IMR-90 (cell line): ENCODE measurements around the gene TBC1D1. TPM values are rescaled to one million over a fixed set of nuclear protein-coding genes. Genes with fewer than 3 reads are reported as not detected.

Experiments
- ATAC-seq: fragments of 200-7000 bp; cut with Tn5 transposase; 2 replicates; pipeline ENCODE4 v1.9.1; 2020; ENCODE audit warnings: low read depth, mild to moderate bottlenecking, moderate library complexity
- BruUV-seq: library from RNA; stranded (reverse); fragments of 400-500 nt; replicated peaks from 2 replicates; lab custom pipeline; 2021; lab: Mats Ljungman, UMichigan
- CTCF ChIA-PET: fragments of 300-600 bp; formaldehyde crosslinking; extraction: SDS; loops from one replicate; lab custom pipeline; 2021; ENCODE audit warnings: antibody characterized with exemption; lab: Yijun Ruan, JAX
- POLR2A ChIA-PET: fragments of 300-600 bp; sonication (Branson Sonifier 250); formaldehyde crosslinking; loops from one replicate; lab custom pipeline; 2022; ENCODE audit warnings: antibody characterized with exemption; ENCODE audit not compliant: unreplicated experiment; lab: Charles Lee
- DNase-seq: peaks from one replicate; pipeline ENCODE4 v3.0.0; 2013
- H2AFZ ChIP-seq: replicated peaks from 2 replicates; pipeline ENCODE3; 2013; ENCODE audit warnings: low read length, mild to moderate bottlenecking; ENCODE audit not compliant: poor library complexity
- H2AK5ac ChIP-seq: 2 replicates; pipeline ENCODE4 v1.6.1; 2013; ENCODE audit warnings: low read depth, low read length, inconsistent platforms
- H2AK9ac ChIP-seq: replicated peaks from 2 replicates; pipeline ENCODE3; 2013; ENCODE audit warnings: mild to moderate bottlenecking, low read depth, low read length, moderate library complexity; ENCODE audit not compliant: poor library complexity
- H2BK120ac ChIP-seq: 2 replicates; pipeline ENCODE4 v1.6.1; 2013; ENCODE audit warnings: low read depth, low read length, inconsistent platforms
- H2BK15ac ChIP-seq: 3 replicates; pipeline ENCODE4 v1.6.1; 2013; ENCODE audit warnings: low read depth, low read length, inconsistent platforms
- H2BK20ac ChIP-seq: 2 replicates; pipeline ENCODE4 v1.6.1; 2013; ENCODE audit warnings: low read depth, mild to moderate bottlenecking, inconsistent platforms, low read length, moderate library complexity
- H2BK5ac ChIP-seq: 2 replicates; pipeline ENCODE4 v1.6.1; 2013; ENCODE audit warnings: mild to moderate bottlenecking, low read depth, low read length, inconsistent platforms; ENCODE audit not compliant: poor library complexity, severe bottlenecking
- H3K14ac ChIP-seq: replicated peaks from 2 replicates; pipeline ENCODE4 v1.6.1; 2013; ENCODE audit warnings: low read depth, low read length, inconsistent platforms
- H3K18ac ChIP-seq: 2 replicates; pipeline ENCODE4 v1.6.1; 2013; ENCODE audit warnings: low read depth, low read length, control low read depth
- H3K23ac ChIP-seq: 2 replicates; pipeline ENCODE4 v1.6.1; 2013; ENCODE audit warnings: low read depth, low read length, inconsistent platforms
- H3K27ac ChIP-seq: 2 replicates; pipeline ENCODE4 v1.5.1; 2013; ENCODE audit warnings: mild to moderate bottlenecking, control low read depth, low read length; ENCODE audit not compliant: insufficient read depth
- H3K27me3 ChIP-seq: 2 replicates; pipeline ENCODE4 v1.6.1; 2013; ENCODE audit warnings: low read length; ENCODE audit not compliant: control insufficient read depth, insufficient read depth
- H3K36me3 ChIP-seq: 2 replicates; pipeline ENCODE4 v1.6.1; 2013; ENCODE audit warnings: low read length, mixed read lengths; ENCODE audit not compliant: control insufficient read depth, insufficient read depth
- H3K4ac ChIP-seq: 2 replicates; pipeline ENCODE4 v1.6.1; 2013; ENCODE audit warnings: low read depth, low read length, inconsistent platforms
- H3K4me1 ChIP-seq: 2 replicates; pipeline ENCODE4 v1.6.1; 2013; ENCODE audit warnings: low read length, mixed read lengths; ENCODE audit not compliant: control insufficient read depth, insufficient read depth
- H3K4me2 ChIP-seq: 2 replicates; pipeline ENCODE4 v1.6.1; 2013; ENCODE audit warnings: low read depth, mild to moderate bottlenecking, control low read depth, low read length, moderate library complexity
- H3K4me3 ChIP-seq: 2 replicates; pipeline ENCODE4 v1.5.1; 2013; ENCODE audit warnings: low read depth, mild to moderate bottlenecking, control low read depth, low read length, moderate library complexity; ENCODE audit not compliant: insufficient read depth
- H3K56ac ChIP-seq: 2 replicates; pipeline ENCODE4 v1.6.1; 2013; ENCODE audit warnings: low read length, inconsistent platforms; ENCODE audit not compliant: insufficient read depth; ENCODE audit errors: extremely low read depth
- H3K79me1 ChIP-seq, 2 experiments: 2 replicates each; pipeline ENCODE4 v1.6.1; 2013; ENCODE audit warnings: low read length in 2 of 2, inconsistent platforms in 1 of 2, low read depth in 1 of 2
- H3K9ac ChIP-seq: 2 replicates; pipeline ENCODE4 v1.6.1; 2013; ENCODE audit warnings: low read depth, low read length, control low read depth
- H3K9me1 ChIP-seq: 2 replicates; pipeline ENCODE4 v1.6.1; 2013; ENCODE audit warnings: low read length, inconsistent platforms; ENCODE audit not compliant: insufficient read depth
- H3K9me3 ChIP-seq: 2 replicates; pipeline ENCODE4 v1.6.1; 2013; ENCODE audit warnings: low read length; ENCODE audit not compliant: control insufficient read depth, insufficient read depth
- H4K20me1 ChIP-seq: 2 replicates; pipeline ENCODE4 v1.6.1; 2013; ENCODE audit warnings: low read length, inconsistent platforms; ENCODE audit not compliant: insufficient read depth
- H4K5ac ChIP-seq: 2 replicates; pipeline ENCODE4 v1.6.1; 2013; ENCODE audit warnings: mild to moderate bottlenecking, low read depth, low read length, control low read depth
- H4K8ac ChIP-seq, 2 experiments: 2 replicates each; pipeline ENCODE4 v1.6.1; 2013; ENCODE audit warnings: low read depth in 2 of 2, low read length in 2 of 2, control low read depth in 1 of 2, inconsistent platforms in 1 of 2
- H4K91ac ChIP-seq: 2 replicates; pipeline ENCODE4 v1.6.1; 2013; ENCODE audit warnings: low read depth, low read length, inconsistent platforms; ENCODE audit not compliant: insufficient read depth
- BHLHE40 ChIP-seq: fragments of 150-350 bp; IDR thresholded peaks from 2 replicates; pipeline ENCODE4 v1.6.1; 2016; ENCODE audit warnings: mild to moderate bottlenecking, low read depth, low read length
- CEBPB ChIP-seq: IDR thresholded peaks from 2 replicates; pipeline ENCODE4 v1.6.1; 2012; ENCODE audit warnings: low read depth, low read length, improper control_type of control experiment
- FOS ChIP-seq: fragments of 150-350 bp; IDR thresholded peaks from 2 replicates; pipeline ENCODE4 v1.6.1; 2016; ENCODE audit warnings: low read depth, low read length
- MAZ ChIP-seq: IDR thresholded peaks from 2 replicates; pipeline ENCODE4 v1.6.1; 2012; ENCODE audit warnings: low read depth, mild to moderate bottlenecking, low read length, improper control_type of control experiment, moderate library complexity, borderline replicate concordance
- MXI1 ChIP-seq: IDR thresholded peaks from 2 replicates; pipeline ENCODE4 v1.6.1; 2012; ENCODE audit warnings: low read depth, mild to moderate bottlenecking, low read length, moderate library complexity, borderline replicate concordance
- NFE2L2 ChIP-seq: fragments of 150-350 bp; IDR thresholded peaks from 2 replicates; pipeline ENCODE4 v1.6.1; 2016; ENCODE audit warnings: low read depth, mild to moderate bottlenecking, low read length
- RAD21 ChIP-seq: IDR thresholded peaks from 2 replicates; pipeline ENCODE4 v1.6.1; 2012; ENCODE audit warnings: low read length, improper control_type of control experiment
- WGBS, 2 experiments: methylation state at CpG; one replicate each; pipeline versions ENCODE4 v1.1.5 to v1.1.7; 2013; ENCODE audit warnings: missing lambda C conversion rate in 2 of 2; ENCODE audit not compliant: insufficient read length in 1 of 2; ENCODE audit errors: extremely low coverage in 2 of 2; 5-methylcytosine and 5-hydroxymethylcytosine counted together
- dilution Hi-C: fragments of 300-500 bp; cut with HindIII; formaldehyde crosslinking; loops from one replicate; pipeline ENCODE4 v1.14.3; 2018; ENCODE audit warnings: low sequenced_read_pairs; ENCODE audit not compliant: unreplicated experiment
- in situ Hi-C: fragments of 300-500 bp; cut with MboI; formaldehyde crosslinking; loops from 3 replicates; pipeline ENCODE4 v1.14.3; 2019; ENCODE audit warnings: low sequenced_read_pairs, inconsistent platforms, mixed read lengths
- intact Hi-C: fragments of 100-400 bp; cut with micrococcal nuclease; formaldehyde crosslinking; loops from 2 replicates; pipeline ENCODE4 v1.10.0; 2022
- polyA plus RNA-seq, 3 experiments: library from polyadenylated mRNA; depleted of rRNA; stranded (reverse); fragments of >200 nt; gene quantifications; 2 replicates each; pipeline ENCODE4 v1.2.3, GENCODE V29; 2012; ENCODE audit warnings: low replicate concordance in 1 of 3
- total RNA-seq: library from RNA; depleted of rRNA; stranded (reverse); fragments of >200 nt; gene quantifications from 2 replicates; pipeline ENCODE4 v1.2.3, GENCODE V29; 2012
- TF ChIP-seq, protein P1 (sequence below): fragments of 150-350 bp; IDR thresholded peaks from 2 replicates; pipeline ENCODE4 v1.6.1; 2016; ENCODE audit warnings: low read depth, mild to moderate bottlenecking, low read length, moderate library complexity, borderline replicate concordance

TBC1D1 gene
- total and polyA plus RNA-seq, 2 of the 4 experiments (the other 2 are of a cell fraction): 42.4 to 104 TPM

DNA sequence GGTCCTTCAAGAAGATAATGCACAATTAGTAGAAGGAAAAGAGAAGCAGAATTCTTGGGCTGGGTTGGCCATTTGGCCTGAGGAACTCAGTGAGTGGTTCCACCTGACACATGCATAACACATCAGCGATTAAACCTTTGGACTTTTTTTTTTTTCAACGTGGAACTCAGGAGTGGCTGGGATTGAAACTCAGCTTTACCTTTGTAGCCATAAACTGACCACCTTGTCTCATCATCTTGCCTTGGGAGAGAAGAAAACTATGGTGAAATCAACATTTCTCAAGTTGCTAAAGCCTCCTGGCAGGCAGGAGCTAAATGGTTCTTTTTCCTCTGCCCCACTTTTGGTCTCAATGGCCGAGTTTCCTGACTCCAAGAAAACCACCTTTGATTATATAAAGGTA lies 85.6 kb downstream of the TBC1D1 start:
- Histone ChIP-seq H4K8ac (peak overlapping the region; percentile 14 to 85; a peak in 3 of 4 replicates), H2AK9ac (no peak overlapping the region), H4K91ac (no peak overlapping the region), H2AFZ (peak overlapping the region; percentile 92), H2BK5ac (no peak overlapping the region), H3K9me3 (no peaks in the 10 kb centered on the region), H3K56ac (no peak overlapping the region), H3K14ac (no peak overlapping the region), H3K4me2 (peak overlapping the region; percentile 76), H3K9ac (peak overlapping the region; percentile 53), H3K4ac (no peak overlapping the region), H3K9me1 (peaks cover 7% of the 10 kb centered on the region), H4K20me1 (0 out of 2 replicates have a peak, but pooled peaks cover under 1% of the 10 kb centered on the region), H2BK15ac (no peak overlapping the region), H3K18ac (no peak overlapping the region), H4K5ac (no peak overlapping the region; the same call in 1 of the 2 replicates), H3K27me3 (no peaks in the 10 kb centered on the region), H3K79me1 (peaks cover 10 to 27% of the 10 kb centered on the region in 2 experiments; a peak in 2 of 4 replicates), H3K4me1 (peaks cover 3% of the 10 kb centered on the region), H3K27ac (no peak overlapping the region; the same call in 1 of the 2 replicates), H2BK20ac (no peak overlapping the region), H3K4me3 (peak overlapping the region; percentile 59), H3K23ac (no peak overlapping the region), H3K36me3 (no peaks in the 10 kb centered on the region), H2AK5ac (no peak overlapping the region), H2BK120ac (no peak overlapping the region)
- in situ Hi-C loops (no loop called here), dilution Hi-C loops (no loop called here), intact Hi-C loops (no loop called here)
- no CpG with 5 or more reads among the region's 3 CpGs for WGBS, 2 experiments
- no peak for TF ChIP-seq BHLHE40
- TF ChIP-seq, protein P1, sequence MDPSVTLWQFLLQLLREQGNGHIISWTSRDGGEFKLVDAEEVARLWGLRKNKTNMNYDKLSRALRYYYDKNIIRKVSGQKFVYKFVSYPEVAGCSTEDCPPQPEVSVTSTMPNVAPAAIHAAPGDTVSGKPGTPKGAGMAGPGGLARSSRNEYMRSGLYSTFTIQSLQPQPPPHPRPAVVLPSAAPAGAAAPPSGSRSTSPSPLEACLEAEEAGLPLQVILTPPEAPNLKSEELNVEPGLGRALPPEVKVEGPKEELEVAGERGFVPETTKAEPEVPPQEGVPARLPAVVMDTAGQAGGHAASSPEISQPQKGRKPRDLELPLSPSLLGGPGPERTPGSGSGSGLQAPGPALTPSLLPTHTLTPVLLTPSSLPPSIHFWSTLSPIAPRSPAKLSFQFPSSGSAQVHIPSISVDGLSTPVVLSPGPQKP: no peak
- no peak for TF ChIP-seq CEBPB
- TF ChIP-seq MAZ: no peak
- TF ChIP-seq FOS: no peak
- no peak for TF ChIP-seq NFE2L2
- TF ChIP-seq MXI1: no peak
- TF ChIP-seq RAD21: no peak
- POLR2A ChIA-PET: no interaction called here
- CTCF ChIA-PET: no interaction called here
- no peak for ATAC-seq
- no TSS peak for BruUV-seq
- no peak for DNase-seq
